ENCODE results near the gene ARHGEF1.
"Not testable (repeated sequence)": the region's sequence is repeated elsewhere in the genome, so short reads cannot be mapped to it uniquely, and the experiment has no call there.

DNA sequence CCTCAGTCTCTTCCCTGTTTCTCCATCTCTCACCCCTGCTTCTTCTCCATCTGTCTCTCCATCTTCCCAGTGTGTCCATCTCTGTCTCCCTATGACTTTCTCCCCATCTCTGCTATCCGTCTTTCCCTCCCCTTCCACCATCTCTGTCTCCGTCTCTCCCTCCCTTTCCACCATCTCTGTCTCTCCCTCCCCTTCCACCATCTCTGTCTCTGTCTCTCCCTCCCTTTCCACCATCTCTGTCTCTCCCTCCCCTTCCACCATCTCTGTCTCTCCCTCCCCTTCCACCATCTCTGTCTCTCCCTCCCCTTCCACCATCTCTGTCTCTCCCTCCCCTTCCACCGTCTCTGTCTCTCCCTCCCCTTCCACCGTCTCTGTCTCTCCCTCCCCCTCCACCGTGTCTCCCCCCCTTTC is 31.4 kb downstream of the ARHGEF1 start:
- not testable (repeated sequence) for TF ChIP-seq POLR2A (IDR thresholded peaks at IDR 0.05; ENCODE audit: low read depth, low read length); TAF1 (IDR thresholded peaks at IDR 0.05; ENCODE audit: borderline replicate concordance, low read depth, low read length); POLR2AphosphoS5 (IDR thresholded peaks at IDR 0.05; ENCODE audit: low read depth, low read length)
